SU-DHL-6 (cell line): Measurements from ENCODE around the gene NPM1.
A peak's percentile ranks its signal among the peaks of the same experiment; 100 is the strongest.

Source experiments
- H2AFZ ChIP-seq: fragments of 200-600 bp; sonication (generic); 2 replicates; pipeline ENCODE4 v1.6.1; 2014; ENCODE audit warnings: low read depth, mild to moderate bottlenecking, moderate library complexity, mixed read lengths, antibody characterized with exemption, low read length; ENCODE audit not compliant: severe bottlenecking
- H3F3A ChIP-seq: fragments of 200-600 bp; shearing (Covaris generic); 2 replicates; pipeline ENCODE4 v1.6.0; 2016; ENCODE audit warnings: antibody characterized with exemption, mild to moderate bottlenecking; ENCODE audit not compliant: insufficient read depth
- H3K27ac ChIP-seq: fragments of 200-600 bp; sonication (generic); 2 replicates; pipeline ENCODE4 v1.5.1; 2016; ENCODE audit warnings: low read depth, mild to moderate bottlenecking, low read length, moderate library complexity, mixed read lengths
- H3K27me3 ChIP-seq: fragments of 200-600 bp; sonication (generic), shearing (Covaris generic); 2 replicates; pipeline ENCODE4 v1.6.0; 2014; ENCODE audit warnings: mild to moderate bottlenecking, low read length
- H3K36me3 ChIP-seq: fragments of 200-600 bp; sonication (generic); 2 replicates; pipeline ENCODE4 v1.6.1; 2014; ENCODE audit warnings: mild to moderate bottlenecking, low read length, mixed read lengths
- H3K4me2 ChIP-seq: fragments of 300-600, 200-600 bp; shearing (Covaris generic), sonication (generic); 2 replicates; pipeline ENCODE4 v1.6.0; 2014; ENCODE audit warnings: low read length, low read depth, mild to moderate bottlenecking; ENCODE audit not compliant: poor library complexity, severe bottlenecking
- H3K4me3 ChIP-seq: fragments of 200-600 bp; sonication (generic); 2 replicates; pipeline ENCODE4 v1.5.1; 2014; ENCODE audit warnings: antibody characterized with exemption, low read length, mild to moderate bottlenecking, mixed read lengths; ENCODE audit not compliant: insufficient read depth, poor library complexity, severe bottlenecking
- H3K79me2 ChIP-seq: fragments of 200-600 bp; sonication (generic); 2 replicates; pipeline ENCODE4 v1.6.1; 2014; ENCODE audit warnings: mild to moderate bottlenecking, low read length, moderate library complexity; ENCODE audit not compliant: insufficient read depth
- H3K9ac ChIP-seq: fragments of 200-600 bp; sonication (generic); 2 replicates; pipeline ENCODE4 v1.7.0; 2014; ENCODE audit warnings: mild to moderate bottlenecking, low read length
- H3K9me2 ChIP-seq: fragments of 200-600 bp; sonication (generic); replicated peaks from 2 replicates; pipeline ENCODE4 v1.6.1; 2014; ENCODE audit warnings: low read length; ENCODE audit not compliant: insufficient read depth
- H3K9me3 ChIP-seq: fragments of 200-600 bp; sonication (generic); 2 replicates; pipeline ENCODE4 v1.6.1; 2014; ENCODE audit warnings: low read length, mixed read lengths; ENCODE audit not compliant: insufficient read depth
- H4K20me1 ChIP-seq: fragments of 200-600 bp; sonication (generic); 2 replicates; pipeline ENCODE4 v1.6.1; 2014; ENCODE audit warnings: low read depth, mild to moderate bottlenecking, antibody characterized with exemption, low read length, moderate library complexity, mixed read lengths
- CTCF ChIP-seq: fragments of 200-600 bp; sonication (generic); IDR thresholded peaks from one replicate; pipeline ENCODE4 v1.5.1; 2017; ENCODE audit warnings: antibody characterized with exemption, mild to moderate bottlenecking, low read length, moderate library complexity; ENCODE audit not compliant: insufficient read depth, poor library complexity, severe bottlenecking
- EZH2phosphoT487 ChIP-seq: fragments of 200-600 bp; sonication (generic), shearing (Covaris generic); conservative IDR thresholded peaks from 2 replicates; pipeline ENCODE4 v1.6.1; 2018; ENCODE audit warnings: mild to moderate bottlenecking, antibody characterized with exemption, low read length, moderate library complexity, mixed read lengths

NPM1 gene

GRCh38 chr5:171387345-171387969, at the start of gene NPM1:
NPM1 (plus strand) TSS chr5:171387849; CDS start chr5:171387949, 100 bp downstream.
- Histone ChIP-seq H4K20me1 (peaks cover 40% of the 10 kb centered on the region), H3F3A (peaks cover 26% of the 10 kb centered on the region; the same call in 1 of the 2 replicates), H3K79me2 (peaks cover 48% of the 10 kb centered on the region), H3K27me3 (no peaks in the 10 kb centered on the region), H3K36me3 (peaks cover 30% of the 10 kb centered on the region), H3K4me2 (peak within 1 kb of the TSS; percentile 81), H3K4me3 (peak within 1 kb of the TSS; percentile 63), H3K9ac (peak within 1 kb of the TSS; percentile 84), H3K27ac (peak within 1 kb of the TSS; percentile 72), H3K9me3 (no peaks in the 10 kb centered on the region), H2AFZ (peak within 1 kb of the TSS; percentile 84), H3K9me2 (no peaks in the 10 kb centered on the region)
- no peak for TF ChIP-seq EZH2phosphoT487
- TF ChIP-seq CTCF, result no peak

- H3K4me2 ChIP-seq, result no peak overlapping the region
- no peaks in the 10 kb centered on the region for H3K9me3 ChIP-seq
- H3K9me2 ChIP-seq, result no peaks in the 10 kb centered on the region
- no peak overlapping the region for H3K9ac ChIP-seq
- H3K4me3 ChIP-seq, result no peak overlapping the region
- H3K79me2 ChIP-seq, result no peaks in the 10 kb centered on the region
- H2AFZ ChIP-seq, result no peak overlapping the region
- no peaks in the 10 kb centered on the region for H4K20me1 ChIP-seq
- no peaks in the 10 kb centered on the region for H3F3A ChIP-seq
- no peak overlapping the region for H3K27ac ChIP-seq
- H3K36me3 ChIP-seq, result no peaks in the 10 kb centered on the region
- no peaks in the 10 kb centered on the region for H3K27me3 ChIP-seq
- TF ChIP-seq CTCF (no peak), EZH2phosphoT487 (no peak)
Measured at GRCh38 chr5:171340042-171340441, 47.6 kb upstream of the NPM1 start.

GRCh38 chr5:171340491-171340890, 47.2 kb upstream of the NPM1 start:
- no peaks in the 10 kb centered on the region for H3K9me3 ChIP-seq
- H3F3A ChIP-seq, result no peaks in the 10 kb centered on the region

GRCh38 chr5:171342362-171343111, 45.1 kb upstream of the NPM1 start:
- no peak overlapping the region for H2AFZ ChIP-seq
- H3K27ac ChIP-seq, result no peak overlapping the region
- no peak overlapping the region for H3K9ac ChIP-seq
- H3F3A ChIP-seq, result no peaks in the 10 kb centered on the region
- no peaks in the 10 kb centered on the region for H3K9me2 ChIP-seq
- no peaks in the 10 kb centered on the region for H3K9me3 ChIP-seq
- no peak overlapping the region for H3K4me3 ChIP-seq
- H3K79me2 ChIP-seq, result no peaks in the 10 kb centered on the region
- TF ChIP-seq CTCF, result peak; percentile 49
- TF ChIP-seq EZH2phosphoT487, result no peak
- no peaks in the 10 kb centered on the region for H3K36me3 ChIP-seq
- no peaks in the 10 kb centered on the region for H4K20me1 ChIP-seq
- H3K4me2 ChIP-seq, result no peak overlapping the region
- no peaks in the 10 kb centered on the region for H3K27me3 ChIP-seq

More at GRCh38 chr5:171340491-171340890, 47.2 kb upstream of the NPM1 start:
- Histone ChIP-seq H3K9me2 (no peaks in the 10 kb centered on the region), H3K27ac (no peak overlapping the region), H4K20me1 (no peaks in the 10 kb centered on the region), H3K36me3 (no peaks in the 10 kb centered on the region), H2AFZ (no peak overlapping the region), H3K4me2 (no peak overlapping the region), H3K79me2 (no peaks in the 10 kb centered on the region), H3K27me3 (no peaks in the 10 kb centered on the region), H3K9ac (no peak overlapping the region), H3K4me3 (no peak overlapping the region)
- no peak for TF ChIP-seq EZH2phosphoT487
